OCI-LY7 (cell line): ENCODE data around the gene OR51A7. TPM values are rescaled to one million over a fixed set of nuclear protein-coding genes. Genes with fewer than 3 reads are reported as not detected.
"Not testable (repeated sequence)": the region's sequence is repeated elsewhere in the genome, so short reads cannot be mapped to it uniquely, and the experiment has no call there.

Experiments
- Bru-seq: library from RNA; stranded (reverse); fragments of 400-500 nt; gene quantifications from one replicate; lab custom pipeline; 2021; lab: Mats Ljungman, UMichigan
- BruChase-seq, 2 experiments: library from RNA; stranded (reverse); fragments of 400-500 nt; gene quantifications; one replicate each; lab custom pipeline; 2021; lab: Mats Ljungman, UMichigan
- BruUV-seq: library from RNA; stranded (reverse); fragments of 400-500 nt; replicated peaks from 2 replicates; lab custom pipeline; 2021; lab: Mats Ljungman, UMichigan
- CTCF ChIA-PET: fragments of 300-600 bp; sonication (Branson Sonifier 250); formaldehyde crosslinking; loops from one replicate; lab custom pipeline; 2022; ENCODE audit warnings: antibody characterized with exemption; ENCODE audit not compliant: unreplicated experiment; lab: Charles Lee
- POLR2A ChIA-PET: fragments of 300-600 bp; sonication (Branson Sonifier 250); formaldehyde crosslinking; loops from one replicate; lab custom pipeline; 2022; ENCODE audit warnings: antibody characterized with exemption; lab: Charles Lee
- DNase-seq: peaks from one replicate; pipeline ENCODE4 v3.0.0-alpha.2; 2015; ENCODE audit warnings: low spot score
- H2AFZ ChIP-seq: fragments of 200-600 bp; sonication (generic), shearing (Covaris generic); 2 replicates; pipeline ENCODE4 v1.6.1; 2014; ENCODE audit warnings: mild to moderate bottlenecking, antibody characterized with exemption, low read length, moderate library complexity
- H3K27ac ChIP-seq: fragments of 200-600 bp; sonication (generic); 2 replicates; pipeline ENCODE4 v1.5.1; 2014; ENCODE audit warnings: mixed run types, low read depth, mild to moderate bottlenecking, moderate library complexity, low read length, inconsistent platforms; ENCODE audit not compliant: poor library complexity, severe bottlenecking
- H3K36me3 ChIP-seq: fragments of 200-600 bp; sonication (generic); 2 replicates; pipeline ENCODE4 v1.6.1; 2014; ENCODE audit warnings: mild to moderate bottlenecking, antibody characterized with exemption, low read length, moderate library complexity, mixed read lengths; ENCODE audit not compliant: insufficient read depth
- H3K4me1 ChIP-seq: fragments of 200-600 bp; sonication (generic); 2 replicates; pipeline ENCODE4 v1.5.1; 2014; ENCODE audit warnings: mild to moderate bottlenecking, low read length; ENCODE audit not compliant: insufficient read depth, poor library complexity, severe bottlenecking
- H3K4me2 ChIP-seq: fragments of 200-600 bp; sonication (generic); 2 replicates; pipeline ENCODE4 v1.6.1; 2014; ENCODE audit warnings: mild to moderate bottlenecking, low read length
- H3K4me3 ChIP-seq: fragments of 200-600 bp; sonication (generic); 2 replicates; pipeline ENCODE4 v1.5.1; 2014; ENCODE audit warnings: mild to moderate bottlenecking, low read depth, low read length; ENCODE audit not compliant: poor library complexity, severe bottlenecking
- H3K79me2 ChIP-seq: fragments of 200-600 bp; sonication (generic); 2 replicates; pipeline ENCODE4 v1.6.1; 2016; ENCODE audit warnings: low read depth, mild to moderate bottlenecking, low read length, moderate library complexity, mixed read lengths; ENCODE audit not compliant: insufficient read depth
- H3K9me2 ChIP-seq: fragments of 200-600 bp; sonication (generic); 2 replicates; pipeline ENCODE4 v1.6.1; 2016; ENCODE audit warnings: mild to moderate bottlenecking, low read length, mixed read lengths; ENCODE audit not compliant: insufficient read depth
- H3K9me3 ChIP-seq: fragments of 200-600 bp; sonication (generic); 2 replicates; pipeline ENCODE4 v1.6.1; 2014; ENCODE audit warnings: mild to moderate bottlenecking, mixed run types, low read length, mixed read lengths
- H4K20me1 ChIP-seq: fragments of 200-600 bp; sonication (generic); 2 replicates; pipeline ENCODE4 v1.6.1; 2014; ENCODE audit warnings: mild to moderate bottlenecking, antibody characterized with exemption, low read length, moderate library complexity, mixed read lengths; ENCODE audit not compliant: insufficient read depth
- EZH2phosphoT487 ChIP-seq: fragments of 200-600 bp; sonication (generic); IDR thresholded peaks from 2 replicates; pipeline ENCODE4 v1.6.1; 2018; ENCODE audit warnings: low read depth, borderline replicate concordance, mild to moderate bottlenecking, mixed run types, antibody characterized with exemption, low read length, moderate library complexity, mixed read lengths
- intact Hi-C: fragments of 100-400 bp; cut with micrococcal nuclease; formaldehyde crosslinking; loops from one replicate; pipeline ENCODE4 v1.10.0; 2022; ENCODE audit not compliant: unreplicated experiment
- long read RNA-seq: library from polyadenylated mRNA; stranded (forward); transcript quantifications from one replicate; pipeline ENCODE4 v2.0.0, GENCODE V29; 2022
- total RNA-seq, 2 experiments: library from RNA; depleted of rRNA in 1 of 2; stranded (reverse); fragments of >200 nt in 1 of 2; shearing (Covaris generic) in 1 of 2; gene quantifications; 2 replicates each; pipeline ENCODE4 v1.2.3, GENCODE V29; 2014 to 2022
- TF ChIP-seq, protein P1 (sequence below): fragments of 200-600 bp; sonication (generic); conservative IDR thresholded peaks from 2 replicates; pipeline ENCODE4 v1.5.1; 2014; ENCODE audit warnings: mild to moderate bottlenecking, antibody characterized with exemption, low read length, moderate library complexity, mixed read lengths

The OR51A7 gene, protein sequence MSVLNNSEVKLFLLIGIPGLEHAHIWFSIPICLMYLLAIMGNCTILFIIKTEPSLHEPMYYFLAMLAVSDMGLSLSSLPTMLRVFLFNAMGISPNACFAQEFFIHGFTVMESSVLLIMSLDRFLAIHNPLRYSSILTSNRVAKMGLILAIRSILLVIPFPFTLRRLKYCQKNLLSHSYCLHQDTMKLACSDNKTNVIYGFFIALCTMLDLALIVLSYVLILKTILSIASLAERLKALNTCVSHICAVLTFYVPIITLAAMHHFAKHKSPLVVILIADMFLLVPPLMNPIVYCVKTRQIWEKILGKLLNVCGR
- total RNA-seq (2014; rRNA removed; shearing (Covaris generic)) (not detected in 2 replicates), total RNA-seq (2022) (not detected in 2 replicates), Bru-seq, nascent RNA (not detected), BruChase-seq, experiment 1, labeled RNA remaining after a 6-hour chase (not detected), BruChase-seq, experiment 2, labeled RNA remaining after a 2-hour chase (not detected)
- long read RNA-seq, result 0 reads

DNA sequence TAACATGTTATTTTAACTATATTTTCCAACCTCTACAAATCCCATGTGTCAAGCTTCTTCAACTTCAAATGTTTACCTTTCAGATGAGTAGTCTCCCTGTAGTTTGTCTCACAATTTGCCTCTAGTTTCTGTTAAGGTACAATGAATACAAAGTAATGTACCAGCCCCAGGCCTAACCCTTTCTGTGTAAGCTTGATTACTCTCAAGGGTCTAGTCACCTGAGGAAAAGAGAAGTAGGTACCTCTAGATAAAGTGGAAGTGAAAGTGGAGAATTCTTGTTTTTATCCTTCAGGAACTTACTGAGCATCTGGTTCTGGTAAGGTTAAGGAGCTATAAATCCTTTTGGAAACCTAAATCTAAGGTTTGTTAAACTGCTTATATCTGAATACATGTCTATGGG lies at the start of gene OR51A7:
OR51A7 (plus strand) TSS at position 300 of the 400 bp plus-strand sequence. CDS start 3,587 bp downstream, outside the sequence.
- Histone ChIP-seq H3K9me3 (no peaks in the 10 kb centered on the region), H2AFZ (no peak within 1 kb of the TSS), H3K9me2 (no peaks in the 10 kb centered on the region), H3K4me2 (no peak within 1 kb of the TSS), H3K4me1 (no peaks in the 10 kb centered on the region), H4K20me1 (no peaks in the 10 kb centered on the region), H3K27ac (no peak within 1 kb of the TSS), H3K36me3 (no peaks in the 10 kb centered on the region), H3K79me2 (no peaks in the 10 kb centered on the region), H3K4me3 (no peak within 1 kb of the TSS)
- TF ChIP-seq, protein P1, sequence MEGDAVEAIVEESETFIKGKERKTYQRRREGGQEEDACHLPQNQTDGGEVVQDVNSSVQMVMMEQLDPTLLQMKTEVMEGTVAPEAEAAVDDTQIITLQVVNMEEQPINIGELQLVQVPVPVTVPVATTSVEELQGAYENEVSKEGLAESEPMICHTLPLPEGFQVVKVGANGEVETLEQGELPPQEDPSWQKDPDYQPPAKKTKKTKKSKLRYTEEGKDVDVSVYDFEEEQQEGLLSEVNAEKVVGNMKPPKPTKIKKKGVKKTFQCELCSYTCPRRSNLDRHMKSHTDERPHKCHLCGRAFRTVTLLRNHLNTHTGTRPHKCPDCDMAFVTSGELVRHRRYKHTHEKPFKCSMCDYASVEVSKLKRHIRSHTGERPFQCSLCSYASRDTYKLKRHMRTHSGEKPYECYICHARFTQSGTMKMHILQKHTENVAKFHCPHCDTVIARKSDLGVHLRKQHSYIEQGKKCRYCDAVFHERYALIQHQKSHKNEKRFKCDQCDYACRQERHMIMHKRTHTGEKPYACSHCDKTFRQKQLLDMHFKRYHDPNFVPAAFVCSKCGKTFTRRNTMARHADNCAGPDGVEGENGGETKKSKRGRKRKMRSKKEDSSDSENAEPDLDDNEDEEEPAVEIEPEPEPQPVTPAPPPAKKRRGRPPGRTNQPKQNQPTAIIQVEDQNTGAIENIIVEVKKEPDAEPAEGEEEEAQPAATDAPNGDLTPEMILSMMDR, result no peak
- no peak for TF ChIP-seq EZH2phosphoT487
- intact Hi-C loops, result no loop called here
- DNase-seq, result peak; percentile 1
- POLR2A ChIA-PET, result no interaction called here
- BruUV-seq, result no TSS peak
- CTCF ChIA-PET, result no interaction called here

DNA sequence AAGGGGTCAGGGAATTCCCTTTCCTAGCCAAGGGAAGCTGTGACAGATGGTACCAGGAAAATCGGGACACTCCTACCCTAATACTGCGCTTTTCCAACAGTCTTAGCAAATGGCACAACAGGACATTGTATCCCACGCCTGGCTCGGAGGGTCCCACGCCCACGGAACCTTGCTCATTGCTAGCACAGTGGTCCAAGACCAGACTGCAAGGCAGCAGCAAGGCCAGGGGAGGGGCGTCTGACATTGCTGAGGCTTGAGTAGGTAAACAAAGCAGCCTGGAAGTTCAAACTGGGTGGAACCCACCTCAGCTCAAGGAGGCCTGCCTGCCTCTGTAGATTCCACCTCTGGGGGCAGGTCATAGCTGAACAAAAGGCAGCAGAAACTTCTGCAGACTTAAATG lies 49.3 kb upstream of the OR51A7 start:
- H3K79me2 ChIP-seq, H3K4me2 ChIP-seq, H3K9me3 ChIP-seq, H3K4me3 ChIP-seq, CTCF ChIA-PET, POLR2A ChIA-PET, H4K20me1 ChIP-seq, BruUV-seq, H3K27ac ChIP-seq, H3K36me3 ChIP-seq, H3K4me1 ChIP-seq, intact Hi-C loops, H2AFZ ChIP-seq, DNase-seq, H3K9me2 ChIP-seq: not testable (repeated sequence)

DNA sequence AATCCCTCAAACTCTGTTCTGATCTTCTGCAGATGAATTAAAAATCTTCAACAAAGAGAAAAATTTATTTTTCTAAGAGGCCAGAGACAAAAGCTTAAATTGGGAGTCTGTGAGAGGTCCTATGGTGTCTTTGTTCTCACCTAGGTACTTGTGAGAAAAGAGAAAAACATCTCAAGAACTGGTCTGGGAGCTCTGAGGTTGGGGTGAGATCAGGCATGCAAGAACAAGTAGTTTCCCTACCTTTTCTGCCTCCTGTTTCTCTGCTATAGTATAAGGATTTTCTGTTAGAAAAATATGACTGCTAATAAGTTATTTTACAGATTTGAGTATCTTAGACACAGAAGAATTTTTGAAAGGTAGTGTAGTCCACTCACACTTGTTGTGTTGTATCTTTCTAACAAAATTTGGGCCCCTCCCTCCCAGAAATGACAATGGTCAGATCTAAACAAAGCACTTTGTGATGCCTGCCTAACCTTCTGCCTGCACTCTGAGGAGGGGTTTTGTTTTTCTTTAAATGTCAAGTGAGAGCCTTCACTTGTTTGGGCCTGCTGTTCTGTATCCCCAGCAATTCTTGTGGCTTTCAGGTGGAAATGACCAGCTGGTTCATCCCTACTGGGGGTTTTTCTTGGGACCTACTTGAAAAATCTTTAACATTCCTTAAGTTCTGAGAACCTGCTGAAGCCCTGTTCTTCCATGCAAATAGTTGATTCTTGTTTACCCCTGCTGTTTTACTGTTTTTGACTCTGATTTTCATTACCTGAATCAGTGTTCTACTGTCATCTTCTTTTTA lies 40.9 kb upstream of the OR51A7 start:
- no peak for DNase-seq
- BruUV-seq, result no TSS peak
- no peak overlapping the region for H3K27ac ChIP-seq
- no peak overlapping the region for H3K4me3 ChIP-seq
- H3K79me2 ChIP-seq, result no peaks in the 10 kb centered on the region
- no peak for TF ChIP-seq EZH2phosphoT487
- TF ChIP-seq, protein P1, result no peak
- ChIA-PET CTCF (no interaction called here), POLR2A (interaction anchor here (0.6 to 0.9 kb wide), 2 partner anchors 13 to 214 kb away, joined by 3 to 4 read pairs; no protein-coding TSS in a partner anchor)
- no peaks in the 10 kb centered on the region for H3K9me2 ChIP-seq
- H2AFZ ChIP-seq, result no peak overlapping the region
- H3K4me1 ChIP-seq, result no peaks in the 10 kb centered on the region
- no peaks in the 10 kb centered on the region for H3K9me3 ChIP-seq
- intact Hi-C loops, result no loop called here
- H3K36me3 ChIP-seq, result no peaks in the 10 kb centered on the region
- H4K20me1 ChIP-seq, result no peaks in the 10 kb centered on the region
- no peak overlapping the region for H3K4me2 ChIP-seq
